Mucosa of rectum (tissue), 2 donors: Measurements from ENCODE around the gene TMEM165.
"Not testable (repeated sequence)": the region's sequence is repeated elsewhere in the genome, so short reads cannot be mapped to it uniquely, and the experiment has no call there.

Experiments
- H3K27ac ChIP-seq, 2 donors: one replicate each; pipeline ENCODE4 v1.7.0; 2013; ENCODE audit warnings: inconsistent platforms in 2 of 2, low read depth in 2 of 2, low read length in 2 of 2
- H3K27me3 ChIP-seq, 2 donors: one replicate each; pipeline ENCODE4 v1.7.0; 2013; ENCODE audit warnings: low read length in 2 of 2; ENCODE audit not compliant: control insufficient read depth in 2 of 2, insufficient read depth in 2 of 2
- H3K36me3 ChIP-seq, 2 donors: one replicate each; pipeline ENCODE4 v1.7.0; 2013; ENCODE audit warnings: low read length in 2 of 2; ENCODE audit not compliant: control insufficient read depth in 2 of 2, insufficient read depth in 2 of 2
- H3K4me1 ChIP-seq, 2 donors: one replicate each; pipeline ENCODE4 v1.7.0; 2013; ENCODE audit warnings: low read length in 2 of 2, mild to moderate bottlenecking in 1 of 2; ENCODE audit not compliant: control insufficient read depth in 2 of 2, insufficient read depth in 2 of 2
- H3K4me3 ChIP-seq, 2 donors: one replicate each; pipeline ENCODE4 v1.7.0; 2013; ENCODE audit warnings: low read length in 2 of 2
- H3K9ac ChIP-seq, 2 donors: one replicate each; pipeline ENCODE4 v1.7.0; 2013; ENCODE audit warnings: low read length in 2 of 2, low read depth in 1 of 2, mild to moderate bottlenecking in 1 of 2
- H3K9me3 ChIP-seq, 2 donors: one replicate each; pipeline ENCODE4 v1.7.0; 2013; ENCODE audit warnings: low read length in 2 of 2; ENCODE audit not compliant: control insufficient read depth in 2 of 2
- donor health status: healthy.
- donor health status: Normal muscosa, but diverticular disease.

TMEM165 gene, protein sequence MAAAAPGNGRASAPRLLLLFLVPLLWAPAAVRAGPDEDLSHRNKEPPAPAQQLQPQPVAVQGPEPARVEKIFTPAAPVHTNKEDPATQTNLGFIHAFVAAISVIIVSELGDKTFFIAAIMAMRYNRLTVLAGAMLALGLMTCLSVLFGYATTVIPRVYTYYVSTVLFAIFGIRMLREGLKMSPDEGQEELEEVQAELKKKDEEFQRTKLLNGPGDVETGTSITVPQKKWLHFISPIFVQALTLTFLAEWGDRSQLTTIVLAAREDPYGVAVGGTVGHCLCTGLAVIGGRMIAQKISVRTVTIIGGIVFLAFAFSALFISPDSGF

DNA sequence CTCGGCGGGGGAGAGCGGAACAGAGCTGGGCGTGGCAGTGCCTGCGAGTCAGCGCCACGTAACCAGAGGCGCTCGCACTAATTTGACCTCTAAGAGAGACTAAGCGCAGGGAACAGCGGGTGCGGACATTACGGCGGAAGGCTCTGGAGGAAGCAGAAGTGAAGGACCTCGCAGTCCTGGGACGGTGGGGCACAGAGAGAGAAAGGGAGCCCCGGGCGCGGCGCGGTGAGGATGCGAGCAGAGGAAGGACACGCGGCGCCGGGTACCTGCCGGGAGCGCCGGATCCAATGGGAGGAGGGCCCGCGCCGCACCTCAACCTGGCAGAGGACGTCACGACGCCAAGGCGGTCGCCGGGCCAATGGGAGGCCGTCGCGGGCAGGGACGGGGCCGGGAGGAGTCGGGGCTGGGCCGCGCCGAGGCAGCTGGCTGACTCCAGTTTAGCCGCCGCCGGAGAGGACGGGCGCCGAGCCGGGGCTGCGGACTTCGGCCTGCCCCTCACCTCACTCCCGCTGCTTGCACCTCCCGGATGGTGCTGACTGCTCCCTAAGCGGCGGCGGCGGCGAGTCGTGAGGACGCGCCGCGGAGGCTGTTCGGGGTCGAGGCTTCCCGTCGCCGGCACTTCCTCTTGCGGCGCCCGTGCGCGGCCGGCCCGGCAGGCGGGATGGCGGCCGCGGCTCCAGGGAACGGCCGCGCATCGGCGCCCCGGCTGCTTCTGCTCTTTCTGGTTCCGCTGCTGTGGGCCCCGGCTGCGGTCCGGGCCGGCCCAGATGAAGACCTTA is at the start of gene TMEM165:
Gene TMEM165 (plus strand): TSS at position 429 of the 779 bp plus-strand sequence. CDS start 233 bp downstream, at position 662.
- H3K4me1 ChIP-seq, result peaks cover 16 to 29% of the 10 kb centered on the region in 2 donors
- H3K27ac ChIP-seq, result peak within 1 kb of the TSS; percentile 97 to 98
- H3K27me3 ChIP-seq, result no peaks in the 10 kb centered on the region
- H3K9me3 ChIP-seq, result no peaks in the 10 kb centered on the region
- H3K4me3 ChIP-seq, result peak within 1 kb of the TSS; percentile 80 to 96
- H3K36me3 ChIP-seq, result no peaks in the 10 kb centered on the region
- peak within 1 kb of the TSS; percentile 90 to 97 for H3K9ac ChIP-seq

DNA sequence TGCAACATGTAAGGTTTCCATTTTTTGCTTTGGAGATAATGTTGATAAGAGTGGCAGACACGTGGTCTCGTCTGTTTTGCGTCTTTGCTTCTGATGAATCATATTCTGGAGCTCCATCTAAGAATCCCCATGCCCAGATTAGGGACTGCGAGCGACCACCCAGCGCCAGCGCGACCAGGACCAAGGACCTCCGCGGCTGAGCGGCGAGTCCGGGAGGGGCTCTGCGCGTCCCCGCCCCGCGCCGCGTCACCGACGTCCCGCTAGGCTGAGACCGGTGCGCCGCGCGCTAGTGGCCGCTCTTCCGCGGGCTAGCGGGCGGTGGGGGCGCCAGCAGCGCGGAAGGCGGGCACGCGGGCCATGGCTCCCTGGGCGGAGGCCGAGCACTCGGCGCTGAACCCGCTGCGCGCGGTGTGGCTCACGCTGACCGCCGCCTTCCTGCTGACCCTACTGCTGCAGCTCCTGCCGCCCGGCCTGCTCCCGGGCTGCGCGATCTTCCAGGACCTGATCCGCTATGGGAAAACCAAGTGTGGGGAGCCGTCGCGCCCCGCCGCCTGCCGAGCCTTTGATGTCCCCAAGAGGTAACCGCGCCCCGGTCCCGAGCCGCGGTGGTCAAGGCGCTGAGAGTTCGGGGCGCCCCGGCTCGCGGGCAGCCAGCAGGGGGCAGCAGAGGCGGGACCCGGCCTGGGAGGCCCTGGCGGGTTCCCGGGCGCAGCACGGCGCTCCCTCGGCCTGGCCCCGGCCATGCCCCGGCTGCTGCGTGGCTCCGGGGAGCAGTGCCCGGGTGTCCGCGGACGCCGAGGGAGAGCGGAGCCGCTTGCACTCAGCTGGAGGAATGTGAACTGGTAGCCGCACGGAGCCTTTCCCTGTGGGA is 49.5 kb upstream of the TMEM165 start, which contains the start of gene SRD5A3:
Gene SRD5A3 (plus strand): TSS at position 263 of the 871 bp plus-strand sequence. CDS start 95 bp downstream, at position 358.
- Histone ChIP-seq H3K9me3 (no peaks in the 10 kb centered on the region), H3K4me3 (peak within 1 kb of the TSS; percentile 74 to 82), H3K27me3 (no peaks in the 10 kb centered on the region), H3K27ac (peak within 1 kb of the TSS; percentile 93 to 94), H3K9ac (peak within 1 kb of the TSS; percentile 81 to 84), H3K4me1 (peaks cover 8 to 11% of the 10 kb centered on the region in 2 donors), H3K36me3 (no peaks in the 10 kb centered on the region)

DNA sequence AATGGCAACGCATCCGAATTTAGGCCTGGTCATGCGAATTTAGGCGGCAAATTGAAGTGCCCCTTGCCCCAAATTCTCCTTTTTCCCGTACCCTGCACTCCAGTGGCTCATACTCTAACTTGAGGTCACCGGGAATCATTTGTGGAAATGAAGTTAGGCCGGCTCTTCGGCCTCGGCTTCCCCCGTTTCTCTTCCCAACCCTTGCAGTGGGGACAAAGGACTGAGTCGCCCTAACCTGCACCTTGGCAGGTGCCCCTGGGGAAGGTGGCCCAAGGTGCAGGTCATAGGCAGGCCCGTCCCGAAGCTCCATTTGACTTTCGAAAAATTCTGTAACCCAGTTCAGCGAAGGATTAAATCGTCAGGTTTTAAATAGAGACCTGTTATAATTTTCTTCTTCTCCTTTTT is 48.9 kb upstream of the TMEM165 start:
- H3K9ac ChIP-seq, result peak overlapping the region; percentile 81 to 84
- H3K27ac ChIP-seq, result peak overlapping the region; percentile 93 to 94
- H3K4me1 ChIP-seq, result peaks cover 8 to 11% of the 10 kb centered on the region in 2 donors
- H3K36me3 ChIP-seq, result no peaks in the 10 kb centered on the region
- H3K27me3 ChIP-seq, result no peaks in the 10 kb centered on the region
- peak overlapping the region; percentile 74 to 82 for H3K4me3 ChIP-seq
- no peaks in the 10 kb centered on the region for H3K9me3 ChIP-seq

DNA sequence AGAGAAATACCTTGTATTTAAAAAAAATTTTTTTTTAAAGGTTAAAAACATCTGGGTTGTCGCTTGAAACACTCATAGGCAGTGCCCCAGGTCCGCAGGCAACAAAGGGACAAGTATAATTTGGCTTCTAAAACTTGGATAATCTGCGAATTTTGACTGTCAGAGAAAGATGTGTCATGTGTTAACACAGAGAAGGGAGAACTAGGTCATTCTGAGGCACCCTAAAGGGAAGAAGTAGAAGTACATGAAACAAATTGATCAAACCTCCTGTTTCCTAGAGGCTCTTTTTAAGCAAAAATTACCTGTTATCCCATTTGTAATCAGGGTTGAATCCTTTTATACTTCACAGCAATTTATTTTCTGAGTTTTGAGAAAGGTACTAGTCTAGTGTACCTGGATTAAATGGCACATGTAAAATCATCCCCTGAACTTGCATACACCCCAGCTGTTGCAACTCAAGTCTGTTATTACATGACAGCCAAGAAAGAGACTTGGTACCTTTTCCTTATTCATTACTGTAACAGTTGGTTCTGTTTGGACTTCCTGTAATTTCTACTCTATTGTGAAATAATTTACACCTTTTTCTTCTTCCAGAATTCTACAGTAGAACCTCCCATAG is 48.0 kb upstream of the TMEM165 start:
- Histone ChIP-seq H3K27ac (no peak overlapping the region), H3K4me3 (no peak overlapping the region), H3K9me3 (no peaks in the 10 kb centered on the region), H3K4me1 (peaks cover 8 to 11% of the 10 kb centered on the region in 2 donors), H3K27me3 (no peaks in the 10 kb centered on the region), H3K36me3 (no peaks in the 10 kb centered on the region), H3K9ac (no peak overlapping the region)

DNA sequence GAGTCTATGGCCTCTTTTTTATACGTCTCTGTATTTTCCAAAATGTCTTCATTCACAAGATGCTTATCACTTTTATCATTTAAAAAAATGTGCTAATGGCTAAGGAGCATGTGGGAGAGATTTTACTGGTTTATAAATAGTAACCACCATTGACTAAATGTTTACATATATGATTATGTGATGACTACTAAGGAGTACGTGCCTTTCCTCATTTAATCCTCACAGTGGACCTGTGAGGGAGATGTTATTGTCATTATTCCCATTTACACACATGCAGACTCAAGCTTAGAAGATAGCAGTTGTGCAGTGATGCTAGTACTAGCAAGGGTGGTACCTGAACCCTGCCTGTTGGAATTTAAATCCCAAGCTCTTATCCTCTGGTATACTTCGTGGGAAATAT is 47.3 kb upstream of the TMEM165 start:
- H3K27ac ChIP-seq, result no peak overlapping the region
- H3K27me3 ChIP-seq, result no peaks in the 10 kb centered on the region
- H3K36me3 ChIP-seq, result no peaks in the 10 kb centered on the region
- H3K4me1 ChIP-seq, result peaks cover 8 to 11% of the 10 kb centered on the region in 2 donors
- no peak overlapping the region for H3K9ac ChIP-seq
- H3K9me3 ChIP-seq, result no peaks in the 10 kb centered on the region
- no peak overlapping the region for H3K4me3 ChIP-seq

DNA sequence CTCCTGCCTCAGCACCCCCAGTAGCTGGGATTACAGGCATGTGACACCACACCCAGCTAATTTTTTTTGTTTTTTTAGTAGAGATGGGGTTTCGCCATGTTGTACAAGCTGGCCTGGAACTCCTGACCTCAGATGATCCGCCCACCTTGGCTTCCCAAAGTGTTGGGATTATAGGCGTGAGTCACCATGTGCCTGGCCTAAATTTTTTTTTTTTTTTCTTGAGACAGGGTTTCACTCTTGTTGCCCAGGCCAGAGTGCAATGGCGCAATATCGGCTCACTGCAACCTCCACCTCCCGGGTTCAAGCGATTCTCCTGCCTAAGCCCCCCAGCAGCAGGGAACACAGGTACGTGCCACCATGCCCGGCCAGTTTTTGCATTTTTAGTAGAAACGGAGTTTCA is 44.9 kb upstream of the TMEM165 start:
- not testable (repeated sequence) for H3K27me3 ChIP-seq, H3K4me1 ChIP-seq, H3K27ac ChIP-seq, H3K9ac ChIP-seq, H3K36me3 ChIP-seq, H3K9me3 ChIP-seq, H3K4me3 ChIP-seq

DNA sequence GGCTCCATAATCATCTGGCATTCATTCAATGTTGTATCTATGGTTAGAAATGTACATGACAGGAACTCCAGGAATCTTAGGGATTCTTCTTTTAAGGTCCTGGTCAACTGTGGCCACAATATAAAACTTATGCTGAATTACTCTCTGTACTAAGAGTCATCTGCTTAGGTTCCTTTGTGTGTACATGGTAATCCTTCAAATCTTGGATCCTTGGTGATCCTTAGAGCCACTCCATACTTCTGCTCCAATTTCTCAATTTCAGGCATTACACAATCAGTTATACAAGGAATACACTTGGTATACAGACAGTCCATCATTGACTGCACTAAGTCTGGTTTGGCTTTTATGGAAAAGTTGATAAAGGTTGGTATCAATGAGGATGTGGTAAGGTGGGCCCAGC is 43.9 kb upstream of the TMEM165 start:
- H3K27ac ChIP-seq, result no peak overlapping the region

DNA sequence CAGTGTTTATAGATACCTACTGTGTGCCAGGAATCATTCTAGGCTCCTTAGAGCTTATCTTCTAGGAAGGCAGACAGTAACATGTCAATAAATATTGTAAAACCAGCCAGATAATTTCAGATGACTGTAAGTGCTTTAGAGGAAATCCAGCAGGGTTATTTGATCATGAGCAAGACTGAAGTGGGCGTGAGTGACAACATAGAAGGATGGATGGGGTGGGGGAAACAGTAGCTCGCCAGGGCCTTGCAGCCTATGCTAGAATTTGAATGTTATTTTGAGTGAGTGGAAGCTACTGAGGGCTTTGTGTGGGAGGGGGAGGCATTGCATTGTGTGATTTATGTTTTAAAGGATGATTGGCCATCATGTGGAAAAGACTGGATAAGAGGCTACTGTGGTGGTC is 43.0 kb upstream of the TMEM165 start:
- Histone ChIP-seq H3K27ac (no peak overlapping the region), H3K4me1 (no peaks in the 10 kb centered on the region), H3K36me3 (no peaks in the 10 kb centered on the region), H3K27me3 (no peaks in the 10 kb centered on the region), H3K4me3 (no peak overlapping the region), H3K9ac (no peak overlapping the region), H3K9me3 (no peaks in the 10 kb centered on the region)

More for the DNA sequence above, 43.9 kb upstream of the TMEM165 start:
- H3K36me3 ChIP-seq, result no peaks in the 10 kb centered on the region
- no peak overlapping the region for H3K4me3 ChIP-seq
- H3K9ac ChIP-seq, result no peak overlapping the region
- H3K4me1 ChIP-seq, result peaks cover 1 to 4% of the 10 kb centered on the region in 2 donors
- no peaks in the 10 kb centered on the region for H3K27me3 ChIP-seq
- no peaks in the 10 kb centered on the region for H3K9me3 ChIP-seq

DNA sequence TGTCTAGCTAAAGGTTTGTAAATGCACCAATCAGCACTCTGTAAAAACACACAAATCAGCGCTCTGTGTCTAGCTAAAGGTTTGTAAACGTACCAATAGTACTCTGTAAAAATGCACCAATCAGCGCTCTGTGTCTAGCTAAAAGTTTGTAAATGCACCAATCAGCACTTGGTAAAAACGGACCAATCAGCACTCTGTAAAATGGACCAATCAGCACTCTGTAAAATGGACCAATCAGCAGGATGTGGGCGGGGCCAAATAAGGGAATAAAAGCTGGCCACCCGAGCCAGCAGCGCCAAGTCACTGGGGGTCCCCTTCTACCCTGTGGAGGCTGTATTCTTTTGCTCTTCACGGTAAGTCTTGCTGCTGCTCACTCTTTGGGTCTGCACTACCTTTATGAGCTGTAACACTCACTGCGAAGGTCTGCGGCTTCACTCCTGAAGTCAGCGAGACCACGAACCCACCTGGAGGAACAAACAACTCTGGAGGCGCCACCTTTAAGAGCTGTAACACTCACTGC is 42.5 kb upstream of the TMEM165 start:
- H3K4me1 ChIP-seq, H3K9ac ChIP-seq, H3K27ac ChIP-seq, H3K27me3 ChIP-seq, H3K4me3 ChIP-seq, H3K9me3 ChIP-seq, H3K36me3 ChIP-seq: not testable (repeated sequence)
